NCI-H2196 (cell line): ENCODE measurements around the gene EPRS1.
"Not testable (repeated sequence)": the region's sequence is repeated elsewhere in the genome, so short reads cannot be mapped to it uniquely, and the experiment has no call there.

Experiments used
- DNase-seq: peaks from one replicate; lab custom pipeline; 2025; ENCODE audit not compliant: unreplicated experiment; lab: John Stamatoyannopoulos, UW

EPRS1 gene

GRCh38 chr1:220046052-220046930 is at the start of gene EPRS1:
Gene EPRS1, minus strand, starts transcription at chr1:220046505. Its CDS starts 117 bp downstream, at chr1:220046388.
- peak; percentile 96 for DNase-seq

- DNase-seq = peak; percentile 88
Measured at GRCh38 chr1:220094016-220094911, 48.0 kb upstream of the EPRS1 start, which contains the start of gene IARS2. Gene IARS2, plus strand, starts transcription at chr1:220094132. Its CDS starts 85 bp downstream, at chr1:220094217.

- no peak for DNase-seq
Measured at GRCh38 chr1:220093361-220094015, 47.2 kb upstream of the EPRS1 start.

GRCh38 chr1:220092694-220093093 is 46.4 kb upstream of the EPRS1 start:
- DNase-seq = no peak

DNA sequence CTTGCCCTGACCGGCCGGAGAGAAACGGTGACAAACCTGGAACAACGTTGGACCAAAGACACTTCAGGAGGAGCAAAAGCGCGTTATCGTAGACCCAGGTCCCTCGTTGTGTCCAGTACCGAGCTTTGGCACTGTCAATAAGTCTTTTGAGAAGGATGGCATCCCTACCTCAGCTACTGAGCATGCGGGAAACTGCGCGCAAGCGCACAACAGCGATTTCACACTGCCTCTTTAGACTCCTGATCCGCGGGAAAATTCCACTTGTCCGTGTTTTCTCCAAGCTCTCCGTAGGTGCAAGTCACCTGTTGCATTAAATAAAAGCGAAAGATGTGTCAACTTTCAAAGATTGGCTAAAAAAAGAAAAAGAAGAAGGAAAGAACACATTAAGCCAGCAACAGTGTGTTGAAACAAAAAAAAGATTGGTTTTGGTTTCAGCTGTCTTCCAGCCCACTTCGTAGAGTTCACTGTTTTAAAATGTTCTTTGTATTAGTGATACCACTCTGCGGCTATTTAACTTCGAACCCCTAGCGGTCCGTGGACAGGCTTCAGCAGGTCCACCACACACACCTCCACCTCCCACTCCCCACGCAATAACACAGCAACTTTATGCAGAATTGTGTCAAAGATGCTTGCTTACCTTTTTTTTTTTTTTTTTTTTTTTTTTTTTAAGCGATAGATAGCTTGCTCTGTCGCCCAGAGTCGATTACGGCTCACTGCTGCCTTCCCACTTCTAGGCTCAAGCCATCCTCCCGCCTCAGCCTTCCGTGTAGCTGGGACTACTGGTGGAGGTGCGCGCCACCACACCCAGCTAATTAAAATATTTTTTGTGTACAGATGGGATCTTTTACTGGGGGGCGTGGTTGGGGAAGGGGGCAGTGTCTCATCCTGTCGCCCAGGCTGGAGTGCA is 43.6 kb upstream of the EPRS1 start, which contains the start of gene BPNT1:
Gene BPNT1 (minus strand): TSS at position 139 of the 907 bp plus-strand sequence. CDS start 9,942 bp downstream, outside the sequence.
- peak; percentile 96 for DNase-seq

DNA sequence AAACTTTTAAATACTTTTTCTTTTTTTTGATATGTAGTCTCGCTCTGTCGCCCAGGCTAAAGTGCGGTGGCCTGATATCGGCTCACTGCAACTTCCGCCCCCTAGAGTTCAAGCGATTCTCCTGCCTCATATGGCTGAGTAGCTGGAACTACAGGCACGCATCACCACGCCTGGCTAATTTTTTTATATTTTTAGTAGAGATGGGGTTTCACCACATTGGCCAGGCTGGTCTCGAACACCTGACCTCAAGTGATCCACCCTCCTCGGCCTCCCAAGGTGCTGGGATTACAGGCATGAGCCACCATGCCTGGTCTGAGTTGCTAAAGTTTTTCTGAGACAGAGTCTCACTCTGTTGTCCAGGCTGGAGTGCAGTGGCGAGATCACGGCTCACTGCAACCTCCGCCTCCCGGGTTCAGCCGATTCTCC is 40.0 kb upstream of the EPRS1 start:
- not testable (repeated sequence) for DNase-seq

DNA sequence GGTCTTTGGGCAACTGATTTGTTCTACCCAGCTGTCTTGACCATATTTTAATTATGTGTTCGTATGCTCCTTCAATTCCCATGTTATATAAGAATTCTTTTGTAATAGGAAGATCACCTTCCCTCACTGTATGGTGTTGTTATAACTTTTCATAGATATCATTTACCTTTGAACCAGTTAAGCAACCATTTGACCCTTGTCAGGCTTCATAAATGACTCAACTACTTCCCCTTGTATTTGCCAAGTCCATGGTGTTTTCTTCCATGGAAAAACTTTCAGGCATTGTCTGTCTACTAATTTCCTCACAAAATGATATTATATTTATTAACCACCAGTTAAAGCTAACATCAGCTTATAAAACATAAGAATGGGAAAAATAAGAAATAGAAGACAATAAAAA is 38.2 kb upstream of the EPRS1 start:
- no peak for DNase-seq

GRCh38 chr1:220077887-220078286 is 31.6 kb upstream of the EPRS1 start:
- DNase-seq = no peak

- DNase-seq = no peak
Measured at GRCh38 chr1:220076861-220077762, 30.8 kb upstream of the EPRS1 start.

DNA sequence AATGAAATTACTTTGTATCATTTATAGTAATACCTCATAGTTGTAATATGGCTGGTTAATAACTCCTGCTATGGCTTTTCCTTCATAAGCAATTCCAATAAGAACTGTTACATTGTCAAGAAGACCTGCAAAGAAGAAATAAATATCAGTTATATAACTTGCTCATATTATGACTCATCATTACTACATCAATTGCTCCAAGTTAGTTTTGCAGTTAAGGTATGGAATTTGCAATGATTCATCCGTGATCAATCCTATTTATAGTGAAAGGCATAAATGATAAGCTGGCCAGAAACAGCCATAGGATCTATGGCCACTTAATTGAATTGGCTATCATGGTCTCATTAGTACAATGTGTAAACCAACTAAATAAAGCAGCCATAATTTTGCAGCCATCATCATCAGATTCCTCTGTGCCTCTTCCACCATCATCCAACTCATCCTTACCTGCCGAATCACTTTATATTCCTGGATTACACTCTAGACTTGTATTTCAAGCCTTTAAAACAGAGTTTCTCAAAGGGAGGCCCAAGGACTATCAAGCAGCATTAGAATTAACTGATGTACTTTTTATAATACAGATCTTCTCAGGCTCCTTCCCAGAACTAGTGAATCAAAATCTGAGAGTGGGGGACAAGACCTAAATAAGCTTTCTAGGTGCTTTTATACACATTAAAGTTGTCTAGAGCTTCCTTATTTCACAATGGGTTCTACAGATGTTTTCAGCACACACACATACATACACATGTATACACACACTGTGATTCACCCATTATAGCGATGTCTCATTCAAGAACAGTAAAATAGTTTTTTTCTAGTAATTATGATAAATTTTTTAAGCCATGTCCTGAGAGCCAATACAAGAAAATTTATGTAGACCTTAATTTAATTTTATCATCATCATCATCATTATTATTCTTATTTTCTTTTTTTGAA is 21.2 kb upstream of the EPRS1 start:
- no peak for DNase-seq

DNA sequence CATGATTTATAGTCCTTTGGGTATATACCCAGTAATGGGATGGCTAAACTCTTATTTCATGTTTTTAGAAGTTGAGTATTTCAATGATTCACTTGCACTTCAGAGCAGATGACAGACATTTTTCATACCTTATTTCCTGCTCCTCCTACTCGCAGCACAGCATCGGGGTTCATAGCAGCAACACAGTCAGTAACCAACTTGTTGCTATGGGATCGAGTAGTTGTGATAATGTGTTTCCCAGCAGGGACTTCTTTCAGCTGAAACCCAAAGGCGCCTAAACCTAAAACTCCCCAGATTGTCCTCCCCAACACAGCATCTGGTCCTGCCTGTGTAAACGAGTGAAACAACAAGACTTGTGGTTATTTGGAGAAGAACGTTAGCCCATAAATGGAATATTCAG is 16.3 kb upstream of the EPRS1 start:
- DNase-seq = no peak

DNA sequence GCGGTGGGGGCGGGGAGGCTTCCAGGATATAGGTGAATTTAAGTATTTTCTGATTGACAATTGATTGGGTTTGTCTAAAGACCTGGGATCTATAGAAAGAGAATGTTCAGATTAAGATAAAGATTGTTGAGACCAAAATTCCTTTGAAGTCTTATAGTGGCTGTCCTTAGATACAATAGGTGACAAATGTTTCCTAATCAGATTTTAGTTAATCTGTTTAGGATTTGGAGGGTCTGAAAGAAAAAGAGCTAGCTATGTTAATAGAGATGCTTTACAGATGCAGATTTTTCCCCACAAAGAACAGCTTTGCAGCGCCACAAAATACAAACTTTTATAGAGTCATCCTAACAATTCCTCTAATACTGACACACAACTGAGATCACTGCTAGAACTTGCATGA is 14.6 kb upstream of the EPRS1 start:
- DNase-seq = no peak

- DNase-seq = no peak
Measured at GRCh38 chr1:220056374-220056773, 10.1 kb upstream of the EPRS1 start.

- DNase-seq = no peak
Measured at GRCh38 chr1:220045356-220046051, 801 bp downstream of the EPRS1 start.

- DNase-seq = no peak
Measured at GRCh38 chr1:220044678-220045355, 1.5 kb downstream of the EPRS1 start.

DNA sequence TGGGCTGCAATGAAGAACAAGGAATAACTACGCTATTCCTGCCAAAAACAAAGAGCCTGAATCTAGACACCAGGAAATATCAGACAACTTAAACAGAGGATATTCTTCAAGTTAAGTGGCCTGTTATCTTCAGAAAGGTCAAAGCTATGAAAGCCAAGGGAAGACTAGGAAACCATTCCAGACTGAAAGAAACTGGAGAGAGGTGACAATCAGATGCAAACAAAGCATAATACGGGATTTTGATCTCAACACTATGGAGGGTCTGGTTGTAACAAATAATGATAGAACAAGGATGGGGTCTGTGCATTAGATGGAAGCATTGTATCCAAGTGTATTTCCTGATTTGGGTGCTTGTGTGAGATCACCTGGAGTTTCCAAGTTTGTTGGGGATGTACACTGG is 2.7 kb downstream of the EPRS1 start:
- DNase-seq = no peak
